ENCODE measurements around the gene L1CAM. TPM values are rescaled to one million over a fixed set of nuclear protein-coding genes. Genes with fewer than 3 reads are reported as not detected.

Gene L1CAM
- total RNA-seq, 3 donors from 2014 or later: 0.14 to 0.46 (median 0.34) TPM

DNA sequence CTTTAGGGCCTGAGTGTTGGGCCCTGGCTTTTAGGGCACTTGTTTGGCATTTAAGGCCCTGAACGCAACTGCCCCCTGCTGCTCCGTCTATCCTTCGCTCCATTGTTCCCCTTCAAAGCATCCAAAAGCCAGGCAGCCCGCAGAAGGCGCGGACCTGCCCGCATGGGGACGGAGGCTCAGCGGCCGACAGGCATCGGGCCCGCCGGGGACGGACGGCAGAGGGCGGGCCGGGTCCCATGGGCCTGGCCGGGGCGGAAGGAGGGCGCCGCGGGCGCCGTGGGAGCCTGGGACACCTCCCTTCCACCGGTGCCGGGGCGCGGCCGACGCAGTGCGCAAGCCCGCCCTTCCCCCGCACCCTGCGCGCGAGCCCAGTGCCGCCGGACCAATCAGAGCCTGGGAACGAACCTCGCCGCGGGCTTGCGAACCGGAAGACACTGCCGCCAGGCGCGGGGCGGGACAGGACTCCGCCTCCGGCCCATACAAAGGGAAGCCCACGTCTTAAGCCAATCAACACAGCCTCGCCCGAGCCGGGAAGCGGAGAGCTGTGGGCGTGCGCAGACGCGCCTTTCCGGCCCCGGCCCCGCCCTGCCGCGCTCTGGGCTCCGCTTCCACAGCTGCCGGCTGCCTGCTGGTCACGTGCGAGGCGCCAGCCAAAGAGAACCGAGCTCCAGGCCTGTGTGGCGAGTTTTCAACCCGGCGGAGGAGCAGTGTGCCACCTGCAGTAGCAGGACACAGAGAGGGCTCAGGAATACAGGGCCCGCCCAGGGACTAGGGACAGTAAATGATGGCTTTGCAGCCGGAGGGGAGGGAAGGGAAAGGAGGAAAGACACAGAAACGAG lies 42.2 kb upstream of the L1CAM start:
- Mint-ChIP-seq H3K9me3 (no peaks in the 10 kb centered on the region), H3K4me3 (peak overlapping the region; percentile 87), H3K4me1 (ENCODE audit: low read depth) (peaks cover 24% of the 10 kb centered on the region), H3K36me3 (ENCODE audit: insufficient read depth) (peaks cover 3% of the 10 kb centered on the region), H3K27me3 (ENCODE audit: low read depth) (no peaks in the 10 kb centered on the region)
- ATAC-seq: peak; percentile 77 to 79
- peak; percentile 92 for DNase-seq

- H3K4me1 Mint-ChIP-seq (ENCODE audit: low read depth): peaks cover 27% of the 10 kb centered on the region
- ATAC-seq (no peak), DNase-seq (no peak)
- peaks cover 3% of the 10 kb centered on the region for H3K36me3 Mint-ChIP-seq (ENCODE audit: insufficient read depth)
- peak overlapping the region; percentile 87 for H3K4me3 Mint-ChIP-seq
- H3K9me3 Mint-ChIP-seq: no peaks in the 10 kb centered on the region
- H3K27me3 Mint-ChIP-seq (ENCODE audit: low read depth): no peaks in the 10 kb centered on the region
Measured at GRCh38 chrX:153927672-153927921, 41.6 kb upstream of the L1CAM start.

- no peaks in the 10 kb centered on the region for H3K27me3 Mint-ChIP-seq (ENCODE audit: low read depth)
- H3K4me3 Mint-ChIP-seq: peak overlapping the region; percentile 87
- H3K36me3 Mint-ChIP-seq (ENCODE audit: insufficient read depth): peaks cover 3% of the 10 kb centered on the region
- ATAC-seq (peak; percentile 41 to 50), DNase-seq (peak; percentile 61)
- peaks cover 32% of the 10 kb centered on the region for H3K4me1 Mint-ChIP-seq (ENCODE audit: low read depth)
- no peaks in the 10 kb centered on the region for H3K9me3 Mint-ChIP-seq
Measured at GRCh38 chrX:153926858-153927671, 41.1 kb upstream of the L1CAM start.

DNA sequence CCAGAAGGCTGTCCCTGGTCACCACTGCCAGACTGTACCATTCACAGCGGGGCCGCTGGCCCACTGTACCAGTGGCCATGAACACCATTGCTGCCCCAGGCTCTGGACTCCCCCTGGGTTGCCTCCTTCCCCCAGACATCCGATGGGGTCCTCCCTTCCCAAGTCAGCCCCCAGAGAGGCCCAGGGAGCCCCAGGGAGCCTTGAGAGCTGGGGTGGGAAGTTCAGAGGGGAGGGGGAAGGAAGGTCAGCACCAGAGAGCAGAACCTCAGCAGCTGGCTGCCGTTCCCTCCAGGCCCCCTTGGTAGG lies 40.5 kb upstream of the L1CAM start:
- Mint-ChIP-seq H3K4me3 (peak overlapping the region; percentile 87), H3K36me3 (ENCODE audit: insufficient read depth) (peaks cover 3% of the 10 kb centered on the region), H3K27me3 (ENCODE audit: low read depth) (no peaks in the 10 kb centered on the region), H3K4me1 (ENCODE audit: low read depth) (peaks cover 35% of the 10 kb centered on the region), H3K9me3 (no peaks in the 10 kb centered on the region)
- DNase-seq (no peak), ATAC-seq (peak; percentile 0)

- Mint-ChIP-seq H3K9me3 (no peaks in the 10 kb centered on the region), H3K4me1 (ENCODE audit: low read depth) (peaks cover 34% of the 10 kb centered on the region), H3K36me3 (ENCODE audit: insufficient read depth) (peaks cover 3% of the 10 kb centered on the region), H3K4me3 (peak within 1 kb of the TSS; percentile 89), H3K27me3 (ENCODE audit: low read depth) (no peaks in the 10 kb centered on the region)
- peak; percentile 8 to 17 for ATAC-seq
- DNase-seq: peak; percentile 31
Measured at GRCh38 chrX:153925739-153926551, 40.0 kb upstream of the L1CAM start, which contains the start of gene ARHGAP4. Gene ARHGAP4 (minus strand): TSS chrX:153926264. CDS start chrX:153926202, 62 bp downstream.

DNA sequence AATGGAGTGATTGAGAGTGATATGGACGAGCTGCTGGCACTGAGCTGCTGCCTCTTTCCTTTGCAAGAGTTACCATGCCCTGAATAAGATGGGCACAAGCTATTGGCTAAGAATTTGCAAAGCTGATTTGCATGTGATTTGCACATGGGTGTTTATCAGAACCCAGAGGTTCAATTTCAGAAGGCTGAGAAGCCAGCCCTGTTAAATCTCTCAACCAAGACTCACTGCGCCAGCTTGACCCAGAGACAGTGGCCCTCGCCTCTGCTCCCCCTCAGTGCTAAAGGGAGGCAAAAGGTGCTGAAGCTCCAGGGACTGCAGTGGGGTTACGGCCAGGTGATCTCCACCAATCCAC lies 39.4 kb upstream of the L1CAM start:
- Mint-ChIP-seq H3K4me1 (ENCODE audit: low read depth) (peaks cover 33% of the 10 kb centered on the region), H3K4me3 (peak overlapping the region; percentile 89), H3K27me3 (ENCODE audit: low read depth) (no peaks in the 10 kb centered on the region), H3K36me3 (ENCODE audit: insufficient read depth) (peaks cover 3% of the 10 kb centered on the region), H3K9me3 (no peaks in the 10 kb centered on the region)
- ATAC-seq: no peak
- no peak for DNase-seq

DNA sequence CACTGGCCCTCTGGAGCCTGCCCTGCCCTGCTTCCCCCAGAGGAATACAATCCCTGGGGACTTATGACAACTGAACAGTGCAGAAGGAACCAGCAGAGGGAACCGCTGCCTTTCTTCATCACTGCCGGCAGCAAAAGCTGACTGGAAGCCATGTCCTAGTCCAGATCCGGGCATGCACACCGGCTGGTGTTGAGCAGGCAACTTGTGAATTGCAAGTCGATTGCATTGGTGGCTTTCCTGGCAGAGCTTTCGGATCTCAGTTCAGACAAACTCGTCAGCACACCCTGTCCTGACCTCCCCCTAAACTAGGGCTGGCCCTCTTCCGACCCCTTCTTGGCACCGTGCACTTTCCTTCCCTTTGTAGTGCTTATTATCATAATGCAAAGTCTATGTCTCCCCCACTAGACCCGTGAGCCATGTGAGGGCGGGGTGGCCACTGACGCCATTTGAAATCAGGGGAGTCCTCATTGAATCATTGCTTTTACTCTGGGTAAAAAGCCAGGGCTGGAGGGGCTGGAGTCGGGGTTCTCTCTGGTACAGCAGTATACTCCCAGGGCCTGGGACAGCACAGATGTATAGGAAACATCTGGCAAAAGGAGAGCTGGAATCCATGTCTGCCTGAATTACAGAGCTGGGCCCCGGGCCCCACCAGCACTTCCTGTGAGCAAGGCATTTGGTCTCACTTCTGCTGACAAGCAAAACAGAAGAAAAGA lies 38.3 kb upstream of the L1CAM start:
- Mint-ChIP-seq H3K4me3 (peak overlapping the region; percentile 89), H3K4me1 (ENCODE audit: low read depth) (peaks cover 34% of the 10 kb centered on the region), H3K36me3 (ENCODE audit: insufficient read depth) (peaks cover 3% of the 10 kb centered on the region), H3K27me3 (ENCODE audit: low read depth) (no peaks in the 10 kb centered on the region), H3K9me3 (no peaks in the 10 kb centered on the region)
- ATAC-seq (no peak), DNase-seq (no peak)

GRCh38 chrX:153922932-153923857 lies 37.2 kb upstream of the L1CAM start:
- ATAC-seq (no peak), DNase-seq (no peak)
- H3K4me1 Mint-ChIP-seq (ENCODE audit: low read depth): peaks cover 30% of the 10 kb centered on the region
- peak overlapping the region; percentile 89 for H3K4me3 Mint-ChIP-seq
- H3K36me3 Mint-ChIP-seq (ENCODE audit: insufficient read depth): no peaks in the 10 kb centered on the region
- H3K9me3 Mint-ChIP-seq: no peaks in the 10 kb centered on the region
- no peaks in the 10 kb centered on the region for H3K27me3 Mint-ChIP-seq (ENCODE audit: low read depth)

GRCh38 chrX:153921511-153922446 lies 35.8 kb upstream of the L1CAM start:
- Mint-ChIP-seq H3K36me3 (ENCODE audit: insufficient read depth) (no peaks in the 10 kb centered on the region), H3K9me3 (no peaks in the 10 kb centered on the region), H3K4me3 (peak overlapping the region; percentile 89), H3K4me1 (ENCODE audit: low read depth) (peaks cover 28% of the 10 kb centered on the region), H3K27me3 (ENCODE audit: low read depth) (no peaks in the 10 kb centered on the region)
- DNase-seq: no peak
- no peak for ATAC-seq

DNA sequence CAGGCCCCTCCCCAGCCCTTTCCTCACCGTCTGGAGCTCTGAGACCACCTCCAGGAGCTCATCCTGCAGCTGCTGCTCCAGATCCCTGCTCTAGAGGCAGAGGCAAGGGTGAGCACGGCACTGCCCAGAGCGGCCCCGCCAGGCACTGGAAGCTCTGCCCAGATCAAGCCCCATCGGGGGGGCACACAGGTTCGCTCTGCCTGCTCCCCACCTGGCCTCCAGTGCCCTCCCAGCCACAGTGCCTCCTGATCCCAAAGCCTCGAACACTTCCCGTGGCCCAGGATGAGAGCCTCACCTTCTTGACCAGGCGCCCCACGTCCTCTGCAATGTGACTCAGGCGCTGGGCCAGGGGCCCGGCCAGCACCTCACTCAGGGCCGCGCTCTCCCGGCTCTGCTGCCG lies 35.1 kb upstream of the L1CAM start:
- H3K4me1 Mint-ChIP-seq (ENCODE audit: low read depth): peaks cover 27% of the 10 kb centered on the region
- no peak overlapping the region for H3K4me3 Mint-ChIP-seq
- no peaks in the 10 kb centered on the region for H3K27me3 Mint-ChIP-seq (ENCODE audit: low read depth)

GRCh38 chrX:153920546-153920945 lies 34.6 kb upstream of the L1CAM start:
- ATAC-seq: no peak
- Mint-ChIP-seq H3K9me3 (no peaks in the 10 kb centered on the region), H3K4me1 (ENCODE audit: low read depth) (peaks cover 27% of the 10 kb centered on the region), H3K27me3 (ENCODE audit: low read depth) (no peaks in the 10 kb centered on the region), H3K36me3 (ENCODE audit: insufficient read depth) (no peaks in the 10 kb centered on the region), H3K4me3 (no peak overlapping the region)
- DNase-seq: no peak

More for the DNA sequence above, 35.1 kb upstream of the L1CAM start:
- Mint-ChIP-seq H3K36me3 (ENCODE audit: insufficient read depth) (no peaks in the 10 kb centered on the region), H3K9me3 (no peaks in the 10 kb centered on the region)
- DNase-seq (no peak), ATAC-seq (no peak)

- Mint-ChIP-seq H3K36me3 (ENCODE audit: insufficient read depth) (no peaks in the 10 kb centered on the region), H3K27me3 (ENCODE audit: low read depth) (no peaks in the 10 kb centered on the region), H3K4me1 (ENCODE audit: low read depth) (peaks cover 22% of the 10 kb centered on the region), H3K9me3 (no peaks in the 10 kb centered on the region), H3K4me3 (no peak overlapping the region)
- DNase-seq (no peak), ATAC-seq (no peak)
Measured at GRCh38 chrX:153919281-153919680, 33.3 kb upstream of the L1CAM start.
